AG04450 (cell line): ENCODE measurements around the gene CRYBG3. TPM values are rescaled to one million over a fixed set of nuclear protein-coding genes. Genes with fewer than 3 reads are reported as not detected.

ENCODE experiments used
- CTCF ChIA-PET: fragments of 300-600, 350-600 bp; formaldehyde crosslinking; extraction: SDS; loops from one replicate; lab custom pipeline; 2022; ENCODE audit warnings: antibody characterized with exemption, inconsistent platforms; lab: Charles Lee
- POLR2A ChIA-PET: fragments of 350-600 bp; formaldehyde crosslinking; extraction: SDS; loops from one replicate; lab custom pipeline; 2021; ENCODE audit warnings: antibody characterized with exemption, inconsistent platforms; lab: Yijun Ruan, JAX
- DNase-seq: peaks from one replicate; pipeline ENCODE4 v3.0.0-alpha.2; 2011; ENCODE audit warnings: low read depth, low spot score
- H3K27ac ChIP-seq: one replicate; pipeline ENCODE4 v1.5.1; 2012; ENCODE audit warnings: low read depth, low read length, control low read depth
- H3K27me3 ChIP-seq: one replicate; pipeline ENCODE4 v1.6.0; 2012; ENCODE audit warnings: low read length; ENCODE audit not compliant: control insufficient read depth, insufficient read depth
- H3K4me3 ChIP-seq: 2 replicates; pipeline ENCODE4 v1.5.1; 2011; ENCODE audit warnings: mild to moderate bottlenecking, low read depth, low read length, control low read depth
- H3K9me3 ChIP-seq: 2 replicates; pipeline ENCODE4 v1.5.1; 2012; ENCODE audit warnings: low read length; ENCODE audit not compliant: control insufficient read depth, insufficient read depth
- polyA plus RNA-seq: library from polyadenylated mRNA; depleted of rRNA; stranded (reverse); fragments of >200 nt; gene quantifications from 2 replicates; pipeline ENCODE4 v1.2.3, GENCODE V29; 2011
- TF ChIP-seq, protein P1 (sequence below): IDR thresholded peaks from 2 replicates; pipeline ENCODE4 v1.5.1; 2011; ENCODE audit warnings: low read depth, low read length, control low read depth, inconsistent platforms

Gene CRYBG3
- polyA plus RNA-seq, 1 experiment: 9.9 TPM

DNA sequence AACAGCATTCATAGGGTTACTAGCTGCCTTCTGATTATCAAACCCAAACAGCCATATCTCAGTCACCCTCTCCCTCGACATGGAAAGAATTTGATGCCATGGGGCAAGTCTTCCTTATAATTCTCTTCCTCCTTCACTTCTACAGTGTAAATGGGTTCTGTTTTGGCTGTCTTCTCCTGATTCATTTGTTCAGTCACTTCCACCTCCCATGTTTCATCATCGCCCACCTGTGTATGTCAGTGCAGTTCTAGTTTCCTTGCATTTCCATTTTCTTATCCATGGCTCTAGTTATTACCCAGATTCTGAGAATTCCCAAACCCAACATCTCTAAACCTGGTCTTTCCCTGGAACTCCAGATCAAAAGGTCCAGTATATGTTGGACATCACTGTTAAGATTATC is 109.4 kb downstream of the CRYBG3 start:
- H3K4me3 ChIP-seq: no peak overlapping the region
- DNase-seq: no peak
- CTCF ChIA-PET: no interaction called here
- POLR2A ChIA-PET: no interaction called here
- TF ChIP-seq, protein P1, sequence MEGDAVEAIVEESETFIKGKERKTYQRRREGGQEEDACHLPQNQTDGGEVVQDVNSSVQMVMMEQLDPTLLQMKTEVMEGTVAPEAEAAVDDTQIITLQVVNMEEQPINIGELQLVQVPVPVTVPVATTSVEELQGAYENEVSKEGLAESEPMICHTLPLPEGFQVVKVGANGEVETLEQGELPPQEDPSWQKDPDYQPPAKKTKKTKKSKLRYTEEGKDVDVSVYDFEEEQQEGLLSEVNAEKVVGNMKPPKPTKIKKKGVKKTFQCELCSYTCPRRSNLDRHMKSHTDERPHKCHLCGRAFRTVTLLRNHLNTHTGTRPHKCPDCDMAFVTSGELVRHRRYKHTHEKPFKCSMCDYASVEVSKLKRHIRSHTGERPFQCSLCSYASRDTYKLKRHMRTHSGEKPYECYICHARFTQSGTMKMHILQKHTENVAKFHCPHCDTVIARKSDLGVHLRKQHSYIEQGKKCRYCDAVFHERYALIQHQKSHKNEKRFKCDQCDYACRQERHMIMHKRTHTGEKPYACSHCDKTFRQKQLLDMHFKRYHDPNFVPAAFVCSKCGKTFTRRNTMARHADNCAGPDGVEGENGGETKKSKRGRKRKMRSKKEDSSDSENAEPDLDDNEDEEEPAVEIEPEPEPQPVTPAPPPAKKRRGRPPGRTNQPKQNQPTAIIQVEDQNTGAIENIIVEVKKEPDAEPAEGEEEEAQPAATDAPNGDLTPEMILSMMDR: no peak
- H3K9me3 ChIP-seq: no peaks in the 10 kb centered on the region
- no peak overlapping the region for H3K27ac ChIP-seq
- no peaks in the 10 kb centered on the region for H3K27me3 ChIP-seq

DNA sequence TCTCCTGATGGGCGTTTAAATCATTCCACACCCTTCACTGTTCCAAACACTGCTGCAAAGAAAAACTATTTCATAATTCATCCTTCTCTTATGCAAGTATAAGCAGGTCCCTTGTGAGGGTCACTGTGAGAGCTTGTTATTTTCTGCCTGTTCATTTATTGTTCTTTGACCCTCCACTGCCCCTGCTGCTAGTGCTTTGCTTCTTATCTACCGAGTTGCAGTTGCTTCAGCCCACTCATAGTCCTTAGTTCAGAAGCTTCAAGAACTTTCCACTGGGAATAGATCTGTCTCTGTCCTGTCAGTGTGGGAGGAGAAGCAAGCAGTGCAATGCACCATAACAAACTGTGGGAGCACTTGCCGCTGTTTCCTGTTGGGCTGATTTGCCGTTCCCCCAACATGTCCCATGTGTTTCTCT is 110.6 kb downstream of the CRYBG3 start:
- Histone ChIP-seq H3K27ac (no peak overlapping the region), H3K27me3 (no peaks in the 10 kb centered on the region), H3K9me3 (no peaks in the 10 kb centered on the region), H3K4me3 (no peak overlapping the region)
- CTCF ChIA-PET: interaction anchor here (1.0 kb wide), 1 partner anchor 91 kb away, joined by 3 read pairs; no protein-coding TSS in a partner anchor
- TF ChIP-seq, protein P1: no peak
- no peak for DNase-seq
- POLR2A ChIA-PET: no interaction called here

DNA sequence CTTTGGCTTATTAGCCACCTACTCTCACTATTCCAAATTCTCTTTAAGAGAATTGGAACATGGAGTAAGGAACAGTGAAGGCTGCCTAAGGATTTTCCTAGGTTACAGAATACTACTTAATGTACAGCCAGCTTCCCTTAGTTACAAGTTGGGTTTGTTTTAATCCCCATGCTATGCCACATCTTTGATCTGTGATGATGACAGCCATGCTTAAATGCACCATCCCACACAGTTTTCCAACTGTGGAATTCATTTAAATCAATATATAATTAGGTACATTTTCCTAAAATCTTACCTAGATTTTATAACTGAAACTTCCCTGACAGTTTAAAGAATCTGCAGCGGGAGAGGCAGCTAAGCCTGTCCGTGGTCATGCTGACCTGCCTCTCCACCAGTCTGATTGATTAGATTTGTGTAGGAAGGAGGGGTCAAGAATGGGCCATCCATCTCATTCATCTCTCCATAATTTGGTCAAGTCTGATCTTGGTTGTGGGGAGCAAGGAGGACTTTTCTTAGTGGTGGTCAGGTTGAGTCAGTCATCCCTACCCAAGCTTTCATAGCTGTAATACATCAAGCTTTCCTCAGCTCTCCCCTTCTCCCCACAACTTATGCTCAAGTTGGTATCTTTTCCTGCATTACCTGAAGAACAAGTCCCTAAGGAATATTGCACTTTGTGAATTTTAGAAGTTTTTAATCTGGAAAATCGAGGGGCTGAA is 113.3 kb downstream of the CRYBG3 start:
- H3K27ac ChIP-seq: no peak overlapping the region
- no peaks in the 10 kb centered on the region for H3K9me3 ChIP-seq
- TF ChIP-seq, protein P1: no peak
- no peak overlapping the region for H3K4me3 ChIP-seq
- ChIA-PET CTCF (interaction anchor here (0.6 kb wide), 1 partner anchor 141 kb away, joined by 4 read pairs; no protein-coding TSS in a partner anchor), POLR2A (interaction anchor here (1.7 kb wide), 1 partner anchor 114 kb away, joined by 5 read pairs; the partner anchor contains the start of gene CRYBG3)
- H3K27me3 ChIP-seq: no peaks in the 10 kb centered on the region
- no peak for DNase-seq

DNA sequence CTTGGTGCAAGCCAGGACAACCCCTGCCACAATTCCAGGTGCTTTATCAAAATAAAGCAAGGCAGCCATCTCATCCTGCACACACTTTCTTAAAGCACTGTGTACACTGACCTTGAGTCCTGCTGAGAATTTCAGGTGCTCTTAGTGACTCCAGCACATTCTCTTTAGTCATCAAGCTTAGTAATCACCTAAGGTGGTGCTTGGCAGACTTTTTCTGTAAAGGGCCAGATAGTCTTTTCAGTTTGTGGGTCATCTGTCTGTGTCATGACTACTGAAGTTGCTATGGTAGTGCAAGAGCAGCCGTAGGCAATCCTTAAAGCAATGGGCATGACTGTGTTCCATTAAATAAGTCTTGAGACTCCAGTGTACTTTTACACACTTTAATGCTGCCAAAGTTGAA is 114.0 kb downstream of the CRYBG3 start:
- TF ChIP-seq, protein P1: no peak
- no peaks in the 10 kb centered on the region for H3K9me3 ChIP-seq
- H3K27ac ChIP-seq: no peak overlapping the region
- no peaks in the 10 kb centered on the region for H3K27me3 ChIP-seq
- POLR2A ChIA-PET: interaction anchor here (1.7 kb wide), 1 partner anchor 114 kb away, joined by 5 read pairs; the partner anchor contains the start of gene CRYBG3
- no peak overlapping the region for H3K4me3 ChIP-seq
- CTCF ChIA-PET: no interaction called here
- DNase-seq: no peak

DNA sequence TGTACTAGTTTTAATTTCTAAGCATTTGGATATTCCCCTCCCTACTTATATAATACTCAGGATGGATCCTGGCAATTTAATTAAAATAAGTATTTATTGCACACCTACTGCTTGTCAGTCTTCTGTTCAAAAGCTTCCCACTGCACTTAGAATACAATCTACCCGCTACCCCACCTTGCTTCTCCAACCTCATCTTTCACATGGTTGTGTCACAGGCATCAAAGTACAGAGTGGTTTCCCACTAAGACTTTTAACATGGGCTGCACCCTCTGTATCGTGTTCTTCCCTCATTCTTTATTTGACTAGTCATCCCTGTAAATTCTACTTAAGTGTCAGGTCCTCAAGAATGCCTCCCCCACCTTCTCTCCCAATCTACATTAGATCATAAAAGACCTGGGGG is 115.4 kb downstream of the CRYBG3 start:
- POLR2A ChIA-PET: no interaction called here
- no peak for DNase-seq
- Histone ChIP-seq H3K9me3 (no peaks in the 10 kb centered on the region), H3K27me3 (no peaks in the 10 kb centered on the region), H3K27ac (no peak overlapping the region), H3K4me3 (no peak overlapping the region)
- TF ChIP-seq, protein P1: no peak
- CTCF ChIA-PET: no interaction called here
